Skin of body (tissue), 2 donors: ENCODE results near the gene LRIG2. TPM values are rescaled to one million over a fixed set of nuclear protein-coding genes. Genes with fewer than 3 reads are reported as not detected.
A peak's percentile ranks its signal among the peaks of the same experiment; 100 is the strongest.
"Not testable (repeated sequence)": the region's sequence is repeated elsewhere in the genome, so short reads cannot be mapped to it uniquely, and the experiment has no call there.

Experiments used
- DNase-seq: peaks from one replicate; lab custom pipeline; 2025; lab: John Stamatoyannopoulos, UW
- total RNA-seq: library from RNA; depleted of rRNA; stranded (reverse); fragments of >200 nt; gene quantifications from one replicate; pipeline ENCODE4 v1.2.3, GENCODE V29; 2014

Gene LRIG2
- total RNA-seq, 1 donor from 2014 or later: 25.4 TPM

DNA sequence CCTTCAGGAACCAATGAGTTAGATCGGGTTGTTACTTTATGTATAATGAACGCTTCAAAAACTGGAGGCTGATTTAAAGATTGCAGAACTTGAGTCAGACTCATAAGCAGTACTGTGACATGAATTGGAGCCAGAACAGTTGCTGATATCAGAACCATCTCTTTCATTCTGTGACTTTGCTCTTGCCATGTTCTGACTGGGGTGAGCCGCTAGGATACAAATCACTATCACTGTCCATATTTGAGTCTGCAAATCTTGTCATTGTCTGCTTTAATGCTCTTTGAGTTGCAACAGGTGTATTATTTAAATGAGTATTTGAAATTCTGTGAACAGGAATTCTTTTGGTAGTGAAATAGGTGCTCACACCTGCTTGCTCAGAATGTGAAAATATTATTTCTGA is 52.5 kb downstream of the LRIG2 start:
- no peak for DNase-seq

DNA sequence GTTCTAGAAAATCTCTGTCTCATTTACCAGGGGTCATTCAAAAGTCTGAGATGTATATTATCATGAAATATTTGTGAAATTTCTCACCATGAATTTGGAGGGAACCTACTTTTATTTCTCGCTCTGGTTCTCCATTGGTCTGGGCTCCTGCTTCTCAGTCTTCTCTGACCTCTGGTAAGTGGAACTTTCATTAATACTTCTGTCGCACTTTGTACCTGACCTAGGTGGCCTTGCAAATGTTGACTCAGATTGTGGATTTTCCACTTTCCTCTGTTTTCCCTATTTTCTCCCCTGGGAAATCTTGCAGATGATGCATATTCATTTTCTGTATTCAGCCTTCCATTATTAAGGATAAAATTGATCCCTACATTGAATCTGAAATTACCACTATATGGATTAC is 53.2 kb downstream of the LRIG2 start:
- DNase-seq: no peak

DNA sequence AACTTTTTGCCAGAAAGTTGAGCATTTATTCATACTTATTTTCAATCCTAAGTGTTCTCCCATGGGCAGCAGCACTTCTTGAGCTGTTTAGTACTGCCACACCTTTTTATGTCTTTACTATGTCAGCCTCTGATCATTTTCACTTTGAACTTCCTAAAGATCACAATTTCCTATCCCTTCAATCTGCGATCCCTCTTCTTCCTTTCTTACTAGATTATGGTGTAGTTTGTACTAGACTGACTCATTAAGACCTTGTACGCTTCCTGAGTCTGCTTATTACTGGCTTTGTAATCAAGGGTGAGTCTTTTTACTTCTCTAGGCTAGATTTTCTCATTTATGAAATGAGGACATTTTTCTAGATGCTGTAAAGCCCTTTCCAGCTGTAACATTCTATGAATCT is 55.1 kb downstream of the LRIG2 start:
- DNase-seq: no peak

DNA sequence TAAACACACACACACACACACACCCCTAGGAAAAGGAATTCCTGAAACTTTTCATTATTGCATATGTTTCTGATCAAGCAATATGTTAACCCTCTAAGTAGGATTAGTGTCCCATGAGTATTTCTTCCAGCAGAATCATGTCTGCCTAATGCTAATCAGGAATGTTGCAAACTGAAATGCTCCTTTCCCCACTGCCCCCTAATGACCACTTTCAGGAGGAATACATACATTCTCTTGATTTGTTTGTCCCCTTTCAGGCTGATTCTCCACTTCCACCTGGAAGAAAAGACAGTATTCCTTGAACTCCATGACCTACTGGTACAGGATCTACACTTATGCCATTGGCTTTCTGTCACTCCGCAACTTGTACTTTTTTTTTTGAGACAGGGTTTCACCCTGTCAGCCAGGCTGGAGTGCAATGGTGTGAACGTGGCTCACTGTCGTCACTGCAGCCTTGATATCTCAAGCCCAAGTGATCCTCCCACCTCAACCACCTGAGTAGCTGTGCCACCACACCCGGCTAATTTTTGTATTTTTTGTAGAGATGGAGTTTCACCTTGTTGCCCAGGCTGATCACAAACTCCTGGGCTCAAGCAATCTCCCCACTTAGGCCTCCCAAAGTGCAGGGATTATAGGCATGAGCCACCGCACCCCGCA is 56.7 kb downstream of the LRIG2 start:
- no peak for DNase-seq

DNA sequence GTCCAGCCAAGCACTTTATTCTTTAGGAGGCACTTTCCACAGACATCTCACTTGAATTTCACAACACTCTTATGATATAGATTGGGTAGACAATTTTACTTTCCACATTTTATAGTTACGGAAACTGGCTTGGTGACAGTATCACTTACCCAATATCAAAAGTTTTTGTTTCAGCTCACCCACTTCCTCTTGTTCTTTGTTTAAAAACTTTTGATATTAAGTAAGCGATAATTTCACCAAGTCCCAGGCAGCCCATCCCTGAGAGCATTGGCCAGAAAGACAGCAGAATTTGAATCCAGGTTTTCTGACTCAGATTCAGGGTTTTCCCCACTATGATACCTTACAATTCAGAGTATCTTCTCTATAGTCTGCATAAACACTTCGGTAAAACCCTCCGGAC is 60.0 kb downstream of the LRIG2 start:
- no peak for DNase-seq

DNA sequence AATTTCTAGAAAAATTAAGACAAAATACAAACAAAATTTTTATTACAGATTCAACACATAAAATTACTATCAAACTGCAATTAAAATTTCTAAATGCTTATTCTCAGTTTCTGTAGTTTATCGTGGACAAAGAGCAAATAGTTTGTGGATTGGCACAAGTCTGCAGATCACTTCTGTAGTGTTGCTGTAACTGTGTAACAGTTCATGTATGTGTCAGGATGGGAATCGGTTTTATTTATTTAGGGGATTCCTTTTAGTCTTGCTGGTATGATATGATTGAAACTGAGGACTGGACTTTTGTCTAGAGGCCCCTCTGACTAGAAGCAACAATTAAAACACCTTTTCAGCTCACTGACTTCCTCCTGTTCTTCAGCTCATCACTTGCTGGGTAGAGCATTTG is 60.8 kb downstream of the LRIG2 start:
- DNase-seq: no peak

DNA sequence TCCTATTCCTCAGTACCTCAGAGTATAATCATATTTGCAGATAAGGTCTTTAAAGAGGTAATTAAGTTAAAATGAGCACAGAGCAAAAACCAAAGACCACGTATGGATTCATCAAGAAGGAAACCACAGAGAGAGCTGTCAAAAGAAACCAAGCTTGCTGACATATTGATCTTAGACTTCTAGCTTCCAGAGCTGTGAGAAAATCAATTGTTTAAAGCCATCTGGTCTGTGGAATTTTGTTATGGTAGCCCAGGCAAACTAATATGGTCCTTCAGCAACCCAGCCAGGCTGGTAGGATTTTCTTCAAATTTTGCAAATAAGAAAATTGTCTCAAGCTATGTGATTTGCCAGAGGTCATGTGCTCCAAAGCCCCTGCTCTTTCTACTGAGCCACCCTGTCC is 62.5 kb downstream of the LRIG2 start:
- no peak for DNase-seq

DNA sequence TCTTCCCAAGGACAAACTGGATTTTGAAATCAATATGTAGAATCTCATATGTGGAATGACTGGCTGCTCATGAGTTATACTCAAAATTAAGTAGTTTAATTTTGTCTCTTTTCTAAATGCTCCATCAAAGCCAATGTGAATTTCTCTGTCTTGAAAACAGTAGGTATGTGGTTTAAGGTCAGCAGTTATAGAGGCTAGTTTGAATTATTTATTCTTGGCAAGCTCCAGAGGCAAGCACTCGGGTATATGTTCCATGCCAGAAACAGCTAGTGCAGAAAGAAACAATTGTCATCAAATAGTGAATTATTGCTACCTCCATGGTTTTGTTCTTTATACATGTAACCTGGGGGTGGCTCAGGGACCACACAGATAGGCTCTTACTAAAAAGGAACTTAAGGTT is 63.5 kb downstream of the LRIG2 start:
- DNase-seq: no peak

DNA sequence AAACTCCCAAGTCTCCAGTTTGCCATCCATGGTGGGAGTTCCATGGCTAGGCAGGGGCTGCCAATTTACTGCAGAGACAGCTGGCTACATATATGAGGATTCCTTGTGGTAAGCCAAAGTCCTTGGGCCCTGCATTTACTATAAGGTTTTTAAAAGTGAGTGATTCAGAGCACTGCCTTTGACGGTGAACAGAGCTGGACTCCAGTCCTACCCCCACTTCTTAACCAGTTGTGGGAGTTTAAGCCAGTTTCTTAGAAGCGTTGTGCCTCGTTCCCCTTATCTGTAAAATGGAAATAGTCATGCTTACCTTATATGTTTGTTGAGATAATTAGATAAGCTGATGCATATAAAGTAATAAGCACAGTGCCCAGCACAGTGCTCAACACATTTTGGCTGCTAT is 64.6 kb downstream of the LRIG2 start:
- no peak for DNase-seq

DNA sequence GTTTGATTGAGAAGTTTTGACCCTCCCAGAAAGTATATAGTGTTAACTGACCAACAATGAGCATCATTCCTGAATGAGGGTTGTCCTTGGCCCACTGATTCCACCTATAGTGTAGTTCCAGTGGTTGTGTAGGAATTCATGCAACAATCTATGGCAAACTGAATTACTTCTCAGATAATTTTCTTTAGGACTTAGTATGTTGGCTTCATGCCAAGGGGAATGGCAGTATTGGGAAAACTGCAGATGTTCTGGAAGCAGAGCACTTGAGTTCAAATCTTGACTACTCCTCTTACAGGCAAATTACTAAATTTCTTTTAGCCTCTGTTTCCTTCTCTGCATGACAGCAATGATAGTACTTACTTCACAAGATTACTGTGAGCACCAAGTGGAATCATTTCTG is 65.8 kb downstream of the LRIG2 start:
- DNase-seq: no peak

DNA sequence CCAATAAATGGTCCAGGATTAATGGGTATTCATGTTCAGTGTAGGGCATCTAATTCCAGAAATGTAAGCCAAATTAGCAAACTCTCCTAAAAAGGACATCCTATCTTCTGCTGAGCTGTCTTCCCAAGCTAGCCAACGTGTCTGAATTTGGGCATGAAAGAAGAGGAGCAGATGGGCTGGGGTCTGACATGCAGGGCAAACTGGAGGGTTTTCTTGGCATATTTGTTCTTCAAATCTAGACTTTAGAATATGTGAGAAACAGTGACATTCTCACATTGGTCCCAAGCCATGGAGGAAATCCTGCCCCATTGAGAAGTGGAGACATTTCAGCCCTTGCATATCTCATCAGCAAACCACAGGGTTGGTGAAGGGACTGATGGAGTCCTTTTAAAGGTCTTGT is 67.2 kb downstream of the LRIG2 start:
- DNase-seq: no peak

DNA sequence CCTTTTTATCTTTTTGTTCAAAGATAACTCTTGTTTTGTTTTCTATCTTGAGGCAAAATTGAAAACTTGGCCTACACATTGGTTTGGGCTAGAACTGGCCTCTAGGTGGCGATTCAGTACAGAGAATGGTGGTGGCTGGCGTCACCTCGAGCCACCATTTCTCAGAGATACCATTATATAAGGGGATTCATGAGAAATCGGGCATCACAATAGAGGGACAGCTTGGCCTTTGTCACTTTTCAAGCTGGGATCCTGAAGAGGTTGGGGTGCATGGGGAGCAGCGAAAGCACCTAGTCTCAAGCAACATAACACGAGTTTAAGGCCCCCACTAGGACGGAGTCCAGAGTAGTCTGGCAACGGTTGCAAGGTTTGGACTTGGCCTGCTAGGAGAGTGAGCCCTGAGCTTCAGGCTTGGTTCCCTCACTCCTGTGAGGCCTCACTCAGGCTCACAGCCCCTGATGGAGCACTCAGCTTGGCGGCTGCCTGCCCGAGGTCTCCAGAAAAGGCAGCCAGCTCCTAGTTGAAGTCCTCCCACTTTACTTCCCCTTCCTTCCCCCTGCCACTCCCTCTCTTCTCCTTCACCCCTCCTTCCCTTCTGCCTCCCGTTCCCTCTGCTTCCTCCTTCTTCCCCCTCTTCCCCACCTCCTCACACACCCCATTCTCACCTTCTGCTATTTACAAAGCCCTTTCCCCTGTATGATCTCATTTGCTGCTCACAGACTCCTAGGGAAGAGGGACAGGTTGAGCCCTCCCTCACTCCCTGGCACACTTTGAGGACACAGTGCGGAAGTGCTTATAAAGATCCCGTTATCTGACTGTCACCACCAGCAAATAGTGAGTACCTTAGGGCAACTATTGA is 67.8 kb downstream of the LRIG2 start:
- peak; percentile 53 for DNase-seq

DNA sequence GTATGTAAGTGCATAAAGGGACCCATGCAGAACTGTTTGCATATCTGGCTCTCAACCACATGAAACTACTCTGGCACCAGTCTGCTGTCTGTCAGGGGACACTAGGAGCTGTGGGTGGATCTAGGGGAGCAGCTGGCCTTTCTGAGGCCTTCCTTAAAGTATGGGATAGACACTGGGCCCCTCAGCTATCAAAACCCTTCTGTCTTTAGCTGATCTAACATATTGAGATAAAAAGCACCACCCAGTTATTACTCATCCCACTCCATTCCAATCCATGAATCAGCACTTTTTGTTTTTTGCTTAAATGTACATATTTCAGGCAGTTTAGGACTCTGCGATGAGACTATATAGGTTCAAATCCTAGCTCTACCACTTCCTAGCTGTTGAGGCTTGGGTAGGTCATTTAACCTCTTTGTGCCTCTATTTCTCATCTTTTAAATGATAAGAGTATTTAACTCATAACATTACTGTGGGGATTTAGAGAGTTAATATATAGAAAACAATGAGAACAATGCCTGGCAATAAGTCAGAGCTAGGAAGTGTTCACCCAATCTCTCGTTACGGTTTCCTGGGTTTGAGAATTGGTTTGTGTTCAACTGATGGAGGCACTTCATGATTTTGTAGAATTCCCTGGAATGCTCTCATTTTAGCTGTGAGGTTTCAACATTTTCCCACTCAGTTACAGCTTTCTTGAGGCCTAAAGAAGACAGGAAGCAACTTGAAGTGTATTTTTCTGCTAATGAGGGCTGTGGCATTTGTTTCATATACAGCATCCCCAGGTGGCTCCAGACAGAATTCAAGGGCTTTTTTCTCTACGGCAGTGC is 68.9 kb downstream of the LRIG2 start:
- peak; percentile 30 for DNase-seq

DNA sequence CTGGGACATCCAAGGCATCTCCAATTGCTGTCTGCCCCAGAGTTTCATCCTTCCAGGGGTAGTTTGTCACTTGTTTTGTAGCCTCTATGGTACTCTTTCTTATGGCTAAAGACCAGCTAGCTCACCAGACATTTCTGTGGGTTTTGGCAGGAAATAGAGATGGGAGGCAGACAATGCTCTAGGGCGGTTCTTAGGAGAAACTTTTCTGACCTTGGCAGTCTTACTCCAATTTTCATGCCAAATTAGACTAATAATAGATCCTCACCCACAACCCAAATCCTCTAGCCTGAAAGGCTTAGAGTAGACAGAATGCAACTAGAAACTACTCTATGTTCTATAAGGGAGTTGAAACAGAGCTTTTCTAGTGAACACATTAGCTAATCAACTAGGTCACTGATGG is 69.8 kb downstream of the LRIG2 start:
- DNase-seq: no peak

DNA sequence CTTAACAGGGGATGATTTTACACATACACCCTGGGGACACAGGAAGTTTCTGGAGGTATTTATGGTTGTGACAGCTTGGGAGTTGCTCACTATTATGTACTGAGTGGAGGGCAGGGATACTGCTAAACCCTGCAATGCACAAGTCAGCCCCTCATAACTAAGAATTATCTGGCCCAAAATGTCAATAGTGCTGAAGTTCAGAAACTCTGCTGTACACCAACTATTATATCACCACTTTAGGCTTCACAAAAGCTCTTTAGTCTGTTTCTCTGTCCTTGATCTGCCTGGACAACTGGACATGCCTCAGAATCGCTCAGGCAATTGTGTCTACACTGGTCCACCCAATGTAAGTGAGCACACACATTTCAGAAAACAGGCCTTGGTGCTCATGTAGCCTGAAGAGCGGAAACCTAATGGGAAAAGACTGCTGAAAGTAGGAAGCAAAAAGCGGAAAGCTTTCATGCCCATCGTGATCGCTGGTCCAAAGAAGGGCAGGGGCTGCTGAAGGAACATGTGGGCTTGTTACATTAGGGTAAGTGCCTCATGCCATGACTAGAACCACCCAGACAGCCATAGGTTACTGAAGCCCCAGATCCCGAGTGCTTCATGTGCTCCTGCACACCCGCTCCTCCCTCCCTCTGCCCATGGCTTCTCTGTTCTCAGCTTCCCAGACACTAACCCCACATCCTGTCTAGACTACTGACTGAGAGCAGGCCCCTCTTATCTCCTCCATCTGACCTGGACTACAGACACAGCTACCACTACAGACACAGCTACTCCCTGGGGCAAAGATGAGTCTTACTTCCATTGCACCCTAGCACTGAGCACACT is 73.5 kb downstream of the LRIG2 start:
- DNase-seq: no peak

DNA sequence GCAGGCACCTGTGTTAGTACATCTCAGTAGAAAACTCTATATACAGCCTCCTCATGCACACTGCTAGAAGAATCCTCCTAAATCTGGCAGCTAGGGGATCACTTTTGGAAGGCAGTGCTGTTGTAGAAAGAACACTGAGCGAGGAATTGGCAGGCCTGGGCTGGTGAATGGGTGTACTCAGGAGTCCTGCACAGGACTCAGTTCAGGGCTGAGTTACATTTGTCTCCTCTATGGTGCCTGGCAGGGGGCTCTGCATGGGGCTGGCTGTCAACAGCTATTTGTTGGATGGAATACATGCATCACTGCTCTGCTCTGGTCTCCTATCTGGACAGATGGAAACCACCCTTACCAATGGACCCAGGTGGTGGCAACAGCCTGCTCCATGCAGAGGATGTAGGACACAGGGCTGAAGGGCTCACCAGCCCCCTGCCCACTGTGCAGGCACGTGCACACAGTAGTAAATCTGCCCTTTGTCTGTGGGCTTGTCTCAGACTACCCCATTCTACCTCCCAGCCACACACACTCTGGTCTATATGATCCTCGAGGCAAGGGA is 74.2 kb downstream of the LRIG2 start:
- no peak for DNase-seq

DNA sequence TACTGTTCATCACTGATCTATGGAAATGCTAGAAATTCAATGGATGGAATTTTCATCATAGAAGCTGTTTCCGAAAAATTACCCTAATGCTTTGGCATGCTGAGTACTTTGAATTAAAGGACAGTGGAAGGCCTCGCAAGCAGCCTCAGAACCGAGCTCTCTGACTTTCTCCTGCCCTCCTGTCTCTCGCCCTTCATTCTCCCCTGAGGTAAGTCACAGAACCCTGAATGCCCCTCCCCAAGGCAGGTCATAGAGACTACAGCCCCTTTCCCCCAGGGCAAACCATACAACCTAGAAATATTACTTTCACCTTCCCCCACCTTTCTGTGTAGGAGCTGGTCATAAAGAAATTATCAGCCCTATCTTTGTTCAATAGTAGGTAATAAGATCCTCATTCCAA is 74.8 kb downstream of the LRIG2 start:
- DNase-seq: no peak

DNA sequence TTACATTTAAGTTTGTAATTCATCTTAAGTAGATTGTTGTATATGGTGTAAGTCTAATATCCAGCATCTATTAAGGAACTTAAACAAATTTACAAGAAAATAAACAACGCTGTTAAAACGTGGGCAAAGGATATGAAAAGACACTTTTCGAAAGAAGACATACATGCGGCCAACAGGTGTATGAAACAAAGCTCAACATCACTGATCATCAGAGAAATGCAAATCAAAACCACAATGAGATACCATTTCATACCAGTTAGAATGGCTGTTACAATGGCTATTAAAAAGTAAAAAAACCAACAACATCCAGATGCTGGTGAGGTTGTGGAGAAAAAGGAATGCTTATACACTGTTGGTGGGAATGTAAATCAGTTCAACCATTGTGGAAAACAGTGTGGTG is 77.5 kb downstream of the LRIG2 start:
- not testable (repeated sequence) for DNase-seq

DNA sequence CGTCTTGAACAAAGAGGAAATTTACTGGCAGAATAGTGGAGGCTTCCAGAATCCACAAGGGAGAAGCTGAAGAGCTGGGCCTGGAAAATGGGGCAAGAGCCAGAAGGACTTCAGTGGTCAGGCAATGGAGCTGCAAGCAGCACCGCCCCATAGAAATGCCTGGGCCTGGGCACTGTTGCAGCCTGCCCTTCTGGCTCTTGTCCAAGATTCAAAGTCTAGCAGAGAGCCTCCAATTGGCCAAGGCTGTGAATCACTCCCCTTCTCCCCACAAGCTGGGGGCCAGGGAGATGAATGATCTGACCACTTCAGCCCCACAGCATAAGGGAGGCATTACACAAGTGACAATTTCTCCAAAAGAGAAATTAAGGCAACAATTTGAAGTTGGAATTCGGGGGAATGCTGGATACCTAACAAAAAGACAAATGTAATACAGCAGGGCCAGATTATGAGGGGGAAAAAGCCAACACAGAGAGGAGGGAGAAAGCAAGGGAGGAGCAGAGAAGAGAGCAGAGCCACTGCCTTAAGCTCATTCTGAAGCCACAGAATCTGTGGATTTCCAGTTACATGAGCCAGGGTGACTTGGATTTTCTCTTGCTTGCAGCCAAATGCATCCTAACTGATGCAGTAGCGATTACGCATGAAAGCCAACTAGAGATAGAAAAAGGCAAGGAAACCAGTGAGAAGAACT is 80.3 kb downstream of the LRIG2 start:
- DNase-seq: no peak

DNA sequence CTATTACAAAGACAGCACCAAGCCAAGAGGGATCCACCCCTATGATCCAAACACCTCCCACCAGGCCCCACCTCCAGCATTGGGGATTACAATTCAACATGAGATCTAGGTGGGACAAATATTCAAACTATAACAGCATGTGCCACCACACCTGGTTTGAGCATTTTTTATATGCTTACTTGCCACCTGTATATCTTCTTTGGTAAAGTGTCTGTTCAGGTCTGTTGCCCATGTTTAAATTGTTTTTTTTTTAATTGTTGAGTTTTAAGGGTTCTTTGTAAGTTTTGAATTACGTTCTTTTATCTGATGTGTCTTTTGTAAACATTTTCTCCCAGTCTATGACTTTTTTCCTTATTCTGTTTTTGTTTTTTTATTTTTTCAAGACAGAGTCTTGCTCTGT is 83.4 kb downstream of the LRIG2 start:
- DNase-seq: no peak
